NCI-H1092 treated with DMSO at 0.1 percent for 48 hours (cell line): ENCODE results near the gene TNNT3.

Experiments
- DNase-seq: peaks from one replicate; lab custom pipeline; 2025; lab: John Stamatoyannopoulos, UW

The TNNT3 gene

DNA sequence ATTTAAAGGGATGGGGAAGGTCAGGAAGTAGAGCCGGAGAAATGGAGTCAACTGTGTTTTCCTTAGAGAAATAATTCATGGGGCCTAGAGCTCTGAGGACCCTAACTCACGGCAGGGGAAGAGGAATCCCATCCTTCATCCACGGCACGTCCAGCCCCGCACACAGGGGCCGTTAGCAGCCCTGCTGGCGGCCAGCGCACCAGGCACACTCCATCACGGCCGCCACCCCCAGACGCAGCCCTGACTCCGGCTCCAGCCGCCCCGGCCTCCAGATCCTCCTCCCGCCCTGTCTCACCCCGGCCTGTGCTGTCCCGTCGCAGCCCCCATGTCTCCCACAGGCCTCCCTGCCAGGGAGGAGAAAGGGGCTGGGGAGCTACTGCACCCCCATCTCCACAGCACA is 38.9 kb downstream of the TNNT3 start:
- DNase-seq = no peak

GRCh38 chr11:1959786-1960185 is 40.3 kb downstream of the TNNT3 start:
- DNase-seq = no peak

DNA sequence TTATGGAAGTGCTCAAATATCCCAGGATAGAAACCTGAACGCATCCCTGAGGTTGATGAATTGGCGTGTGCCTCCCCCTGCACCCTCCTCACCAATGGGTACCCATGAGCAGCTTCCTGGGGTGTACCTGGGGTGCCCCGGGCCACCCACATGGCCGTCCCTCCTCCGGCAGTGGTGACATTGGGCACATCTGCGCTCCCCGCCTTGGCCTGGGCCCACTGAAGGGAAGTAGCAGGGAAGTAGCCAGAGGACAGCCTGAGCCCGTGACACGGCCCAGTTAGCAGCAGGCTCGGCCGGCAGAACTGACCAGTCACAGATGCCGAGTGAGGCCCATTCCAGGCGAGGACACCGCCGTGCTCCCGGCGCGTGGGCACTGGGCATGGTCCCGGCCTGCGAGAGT is 44.4 kb downstream of the TNNT3 start:
- DNase-seq = no peak

- DNase-seq = no peak
Measured at GRCh38 chr11:1964348-1964747, 44.8 kb downstream of the TNNT3 start.

DNA sequence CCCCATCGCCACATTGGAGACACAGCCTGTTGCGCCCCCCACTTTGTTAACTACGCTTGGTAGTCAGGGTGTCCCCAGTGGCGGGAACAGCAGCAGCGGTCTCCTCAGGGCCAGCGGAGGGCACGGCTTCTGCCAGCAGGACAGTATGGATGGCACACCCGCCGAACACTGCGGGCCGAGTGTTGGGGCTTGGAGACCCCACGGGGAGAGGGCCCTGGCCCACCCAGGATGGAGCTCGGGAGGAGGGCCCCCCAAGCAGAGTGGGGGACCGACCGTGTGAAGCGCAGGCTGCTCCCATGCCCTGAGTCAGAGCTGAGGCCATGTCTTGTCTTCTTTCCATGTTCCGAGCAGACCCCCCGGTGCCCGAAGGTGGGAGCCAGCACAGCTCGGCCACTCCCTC is 45.5 kb downstream of the TNNT3 start:
- DNase-seq = no peak

GRCh38 chr11:1966531-1966930 is 47.0 kb downstream of the TNNT3 start:
- no peak for DNase-seq

DNA sequence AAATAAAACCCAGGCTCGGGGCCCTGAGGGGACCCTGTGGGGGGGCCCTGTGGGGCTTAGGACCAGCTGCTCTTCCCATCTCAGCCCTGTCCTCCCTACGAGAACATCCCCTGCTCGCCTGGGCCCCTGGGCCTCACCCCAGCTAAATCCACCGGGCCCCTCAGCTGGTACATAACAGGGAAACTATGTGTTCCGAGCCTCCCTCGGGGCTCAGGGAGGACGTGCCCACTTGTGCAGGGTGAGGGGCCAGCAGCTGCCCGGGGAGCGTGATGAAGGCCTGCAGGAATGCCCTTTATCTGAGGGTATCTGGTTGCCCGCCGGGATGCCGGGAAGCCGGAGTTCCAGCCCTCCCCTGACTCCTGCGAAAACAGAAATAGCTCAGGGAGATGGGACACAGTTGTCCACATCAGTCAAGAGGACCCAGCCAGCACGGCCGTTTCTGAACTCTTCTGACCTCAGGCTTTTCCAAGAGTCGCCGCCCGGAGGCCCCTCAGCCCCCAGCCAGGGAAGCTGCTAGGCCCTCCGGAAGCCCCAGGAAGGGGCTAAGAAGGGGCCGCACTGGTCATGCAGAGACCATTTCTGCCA is 48.2 kb downstream of the TNNT3 start:
- no peak for DNase-seq

GRCh38 chr11:1968454-1969002 is 49.0 kb downstream of the TNNT3 start:
- DNase-seq = no peak

- DNase-seq = no peak
Measured at GRCh38 chr11:1969035-1969434, 49.5 kb downstream of the TNNT3 start.

DNA sequence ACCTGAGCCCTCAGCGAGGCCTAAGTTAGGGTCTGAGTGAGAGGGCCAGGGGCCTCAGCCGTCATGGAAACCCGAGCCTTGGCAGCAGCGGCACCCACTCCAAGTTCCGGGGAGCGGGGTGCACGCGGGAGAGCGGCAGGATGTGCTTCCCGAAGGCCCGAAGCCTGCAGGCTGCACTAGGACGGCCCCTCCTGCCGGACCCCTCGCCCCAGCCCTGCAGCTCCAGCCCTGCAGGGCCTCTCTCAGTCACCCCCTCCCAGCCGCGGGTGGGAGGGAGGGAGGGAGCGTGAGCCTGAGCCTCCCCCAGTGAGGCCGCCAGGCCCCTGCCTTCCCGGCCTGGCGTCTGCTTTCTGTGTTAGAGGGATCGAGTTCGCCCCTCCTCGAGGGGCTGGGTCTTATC is 50.3 kb downstream of the TNNT3 start:
- DNase-seq = no peak

GRCh38 chr11:1970956-1971355 is 51.5 kb downstream of the TNNT3 start:
- no peak for DNase-seq

DNA sequence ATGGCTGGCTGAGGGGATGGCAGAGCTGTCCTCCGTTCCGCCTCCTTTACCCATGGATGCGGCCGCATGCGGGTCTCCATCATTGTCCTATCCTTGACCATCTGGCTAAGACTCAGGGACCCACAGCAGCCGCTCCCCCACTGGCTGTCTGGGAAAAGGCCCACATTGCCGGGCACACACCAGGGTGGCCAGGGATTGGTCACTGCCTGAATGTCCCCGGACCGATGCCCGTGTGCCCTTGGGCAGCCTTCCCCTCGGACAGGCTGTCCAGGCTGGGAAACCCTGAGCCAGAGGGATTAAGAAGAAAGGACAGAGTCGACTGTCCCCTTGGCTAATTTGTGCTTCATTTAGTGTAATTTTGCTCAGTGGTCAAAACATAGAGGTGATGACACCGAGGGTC is 55.7 kb downstream of the TNNT3 start:
- DNase-seq = no peak

DNA sequence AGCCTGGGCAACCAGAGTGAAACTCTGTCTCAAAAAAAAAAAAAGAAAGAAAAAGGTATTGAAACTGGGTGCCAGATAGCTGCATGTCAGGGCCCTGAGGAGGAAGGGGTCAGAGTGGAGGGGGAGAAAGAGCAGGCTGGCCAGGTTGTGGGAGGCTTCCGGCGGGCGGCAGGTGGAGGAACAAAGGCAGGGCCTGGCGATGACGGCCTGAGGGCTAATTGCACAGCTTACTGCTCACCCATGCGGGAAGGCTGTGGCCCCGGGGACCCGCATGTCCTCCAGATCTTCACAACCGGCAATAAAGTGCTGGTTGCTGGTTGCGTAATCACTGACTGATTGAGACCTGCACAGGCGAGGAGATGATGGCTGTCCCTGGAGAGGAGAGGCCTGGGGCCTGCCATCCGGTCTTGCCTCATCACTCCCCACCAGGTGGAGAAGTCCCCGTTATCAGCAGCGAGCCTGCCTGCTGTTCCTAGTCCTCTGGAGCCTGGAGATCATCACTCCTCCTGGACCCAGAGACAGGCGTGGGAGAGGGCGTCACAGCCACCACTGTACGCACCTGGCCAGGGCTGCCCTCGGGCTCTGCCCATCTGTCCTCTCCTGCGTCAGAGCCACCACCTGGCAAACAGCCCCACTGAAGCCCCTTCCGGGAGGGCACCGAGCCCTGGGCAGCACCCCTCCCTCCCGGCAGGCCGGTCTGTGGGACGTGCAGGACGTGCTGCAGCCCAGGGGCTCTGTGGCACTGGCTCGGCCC is 59.4 kb downstream of the TNNT3 start:
- DNase-seq = no peak

DNA sequence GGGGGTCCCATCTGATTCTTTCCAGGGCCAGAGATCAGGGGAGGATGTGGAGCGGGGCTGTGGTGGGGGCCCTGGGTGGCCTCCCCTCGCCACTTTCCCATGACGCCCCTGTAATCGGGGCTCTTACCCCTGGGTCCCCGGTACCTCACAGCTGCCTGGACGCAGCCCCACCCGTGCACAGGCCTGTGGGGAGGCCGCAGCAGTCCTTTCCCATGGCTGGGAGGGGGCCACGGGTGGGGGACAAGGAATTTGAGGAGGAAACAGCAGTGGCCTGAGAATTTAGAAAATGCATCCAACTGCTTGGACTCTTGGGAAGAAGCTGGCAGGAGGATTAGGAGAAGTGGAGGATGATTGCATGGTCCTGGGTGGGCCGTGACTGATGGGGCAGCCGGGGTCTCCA is 60.1 kb downstream of the TNNT3 start:
- DNase-seq = no peak

DNA sequence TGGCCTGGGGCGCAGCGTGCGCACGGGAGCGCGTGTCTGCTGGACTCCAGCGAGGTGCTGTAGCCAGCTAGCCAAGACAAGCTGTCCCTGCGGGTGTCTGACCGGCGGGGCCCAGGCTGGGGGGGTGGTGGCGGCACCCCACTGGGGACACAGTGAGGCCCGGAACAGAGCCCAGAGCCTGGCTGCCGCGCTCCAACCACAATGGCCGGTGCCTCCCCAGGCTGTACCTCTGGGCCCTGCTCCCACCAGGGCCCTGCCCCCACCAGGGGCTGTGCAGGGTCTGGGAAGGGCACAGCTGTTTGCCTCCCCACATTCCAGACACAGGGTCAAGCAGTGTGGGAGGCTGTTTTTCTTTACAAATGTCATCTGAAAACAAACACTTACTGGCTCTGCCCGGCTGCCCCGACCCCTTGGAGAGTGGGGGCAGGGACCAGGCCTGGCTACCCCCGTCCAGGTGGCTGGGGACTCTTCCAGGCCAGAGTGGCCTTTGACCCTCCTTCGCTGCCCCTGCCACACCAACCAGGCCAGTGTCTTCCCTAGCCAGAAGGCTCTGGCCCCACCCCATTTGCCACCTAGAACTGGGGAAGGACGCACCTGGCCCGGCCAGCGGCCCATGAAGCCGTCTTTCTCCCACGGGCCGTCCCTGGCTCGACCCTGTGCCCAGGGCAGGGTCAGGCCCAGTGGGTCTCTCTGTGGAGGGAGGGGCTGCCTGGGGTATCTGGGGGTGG is 63.5 kb downstream of the TNNT3 start:
- DNase-seq = no peak

DNA sequence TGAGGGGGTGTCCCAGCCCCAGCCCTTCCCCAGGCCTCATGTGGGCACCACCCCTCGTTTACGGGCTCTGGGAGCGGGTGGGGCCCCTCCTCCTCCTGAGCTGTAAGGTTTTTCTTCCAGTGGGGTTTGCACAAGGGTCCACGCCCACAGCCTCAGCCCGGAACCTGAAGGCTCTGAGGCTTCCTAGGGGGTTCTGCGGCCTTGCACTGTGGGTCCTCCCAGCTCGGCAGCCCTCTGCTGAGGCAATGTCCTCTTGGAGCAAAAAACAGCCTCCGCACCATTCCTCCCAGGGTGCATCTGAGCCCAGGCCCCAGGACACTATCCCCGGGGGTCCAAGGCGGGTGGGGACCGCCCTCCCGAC is 64.1 kb downstream of the TNNT3 start:
- no peak for DNase-seq

DNA sequence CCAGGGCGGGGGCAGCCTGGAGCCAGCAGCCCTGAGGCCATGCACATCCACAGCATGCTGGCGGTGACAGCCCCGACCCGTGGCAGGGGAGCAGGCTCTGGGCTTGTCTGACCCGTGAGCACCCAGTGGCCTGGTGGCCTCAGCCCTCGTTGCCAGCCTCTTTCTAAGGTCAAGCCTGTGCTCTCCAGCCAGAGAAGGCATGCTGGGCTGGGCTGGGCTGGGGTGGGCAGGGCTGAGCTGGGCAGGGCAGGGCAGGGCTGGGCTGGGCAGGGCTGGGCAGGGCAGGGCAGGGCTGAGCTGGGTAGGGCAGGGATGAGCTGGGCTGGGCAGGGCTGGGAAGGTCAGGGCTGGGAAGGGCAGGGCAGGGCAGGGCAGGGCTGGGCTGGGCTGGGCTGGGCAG is 67.5 kb downstream of the TNNT3 start:
- no peak for DNase-seq

DNA sequence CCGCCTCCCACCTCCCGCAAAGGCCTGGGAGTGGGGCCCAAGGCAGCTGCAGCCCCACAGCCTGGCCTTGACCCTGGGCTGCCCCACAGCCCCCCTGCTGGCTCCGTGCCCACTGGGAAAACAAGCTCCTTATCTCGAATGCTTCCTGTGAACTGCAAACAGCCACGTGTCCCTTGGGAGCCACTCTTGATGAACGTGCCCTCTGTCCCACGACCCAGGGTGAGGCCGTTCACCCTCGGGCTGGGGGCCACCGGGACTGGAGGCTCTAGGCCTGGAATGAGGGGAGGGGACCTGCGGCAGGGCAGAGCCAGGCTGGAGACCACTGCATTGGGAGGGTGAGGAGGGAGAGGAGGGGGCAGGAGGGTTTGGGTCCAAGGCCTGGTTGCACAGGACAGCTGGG is 68.7 kb downstream of the TNNT3 start:
- no peak for DNase-seq
